H1 (cell line): ENCODE measurements around the gene OTUD1.

Experiments used
- CTCF ChIP-seq, 3 experiments: IDR thresholded peaks; 1 replicate in 2 of 3; 2 replicates in 1 of 3; pipeline versions ENCODE4 v1.5.1 to v1.6.1; 2011; ENCODE audit warnings: low read length in 3 of 3, mild to moderate bottlenecking in 3 of 3, inconsistent platforms in 2 of 3, low read depth in 1 of 3, moderate library complexity in 1 of 3; ENCODE audit not compliant: insufficient read depth in 1 of 3; ENCODE audit errors: control extremely low read depth in 1 of 3
- RBBP5 ChIP-seq: IDR thresholded peaks from 2 replicates; pipeline ENCODE4 v1.7.1; 2012; ENCODE audit warnings: low read depth, mild to moderate bottlenecking, inconsistent platforms, low read length, moderate library complexity, borderline replicate concordance
- TBP ChIP-seq: IDR thresholded peaks from 2 replicates; pipeline ENCODE4 v1.6.1; 2011; ENCODE audit warnings: low read depth, low read length, improper control_type of control experiment

- TF ChIP-seq RBBP5 (no peak), CTCF (IDR thresholded peaks at IDR 0.05; ENCODE audit: control extremely low read depth in 1 of 3, insufficient read depth in 1 of 3, low read depth in 1 of 3, low read length in 3 of 3) (no peak), TBP (no peak)
These were observed 16.9 kb upstream of the OTUD1 start for GRCh38 chr10:23422003-23422411.
